ENCODE measurements around the gene RICTOR. TPM values are rescaled to one million over a fixed set of nuclear protein-coding genes. Genes with fewer than 3 reads are reported as not detected.

The RICTOR gene
- total RNA-seq, 1 experiment from 2014 or later = 41.1 TPM

GRCh38 chr5:39009981-39010380, 64.2 kb downstream of the RICTOR start:
- Mint-ChIP-seq H3K4me3 (ENCODE audit: low read depth, unreplicated experiment) (no peak overlapping the region), H3K4me1 (ENCODE audit: low read depth, unreplicated experiment) (no peaks in the 10 kb centered on the region), H3K36me3 (ENCODE audit: insufficient read depth, unreplicated experiment) (peaks cover 24% of the 10 kb centered on the region), H3K27me3 (ENCODE audit: unreplicated experiment) (no peaks in the 10 kb centered on the region), H3K27ac (ENCODE audit: unreplicated experiment) (no peak overlapping the region), H3K9me3 (ENCODE audit: low read depth, unreplicated experiment) (peaks cover 6% of the 10 kb centered on the region)
- TF ChIP-seq, protein P1, sequence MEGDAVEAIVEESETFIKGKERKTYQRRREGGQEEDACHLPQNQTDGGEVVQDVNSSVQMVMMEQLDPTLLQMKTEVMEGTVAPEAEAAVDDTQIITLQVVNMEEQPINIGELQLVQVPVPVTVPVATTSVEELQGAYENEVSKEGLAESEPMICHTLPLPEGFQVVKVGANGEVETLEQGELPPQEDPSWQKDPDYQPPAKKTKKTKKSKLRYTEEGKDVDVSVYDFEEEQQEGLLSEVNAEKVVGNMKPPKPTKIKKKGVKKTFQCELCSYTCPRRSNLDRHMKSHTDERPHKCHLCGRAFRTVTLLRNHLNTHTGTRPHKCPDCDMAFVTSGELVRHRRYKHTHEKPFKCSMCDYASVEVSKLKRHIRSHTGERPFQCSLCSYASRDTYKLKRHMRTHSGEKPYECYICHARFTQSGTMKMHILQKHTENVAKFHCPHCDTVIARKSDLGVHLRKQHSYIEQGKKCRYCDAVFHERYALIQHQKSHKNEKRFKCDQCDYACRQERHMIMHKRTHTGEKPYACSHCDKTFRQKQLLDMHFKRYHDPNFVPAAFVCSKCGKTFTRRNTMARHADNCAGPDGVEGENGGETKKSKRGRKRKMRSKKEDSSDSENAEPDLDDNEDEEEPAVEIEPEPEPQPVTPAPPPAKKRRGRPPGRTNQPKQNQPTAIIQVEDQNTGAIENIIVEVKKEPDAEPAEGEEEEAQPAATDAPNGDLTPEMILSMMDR (IDR thresholded peaks at IDR 0.05; ENCODE audit: unreplicated experiment) = no peak
- CTCF ChIA-PET = no interaction called here
- intact Hi-C loops (cut with micrococcal nuclease; ENCODE audit: unreplicated experiment) = loop anchor here (5.0 to 10.0 kb wide), 2 partner anchors 67 to 95 kb away; no protein-coding TSS in a partner anchor
- BruUV-seq (replicated peaks) = no TSS peak
- DNase-seq = no peak

DNA sequence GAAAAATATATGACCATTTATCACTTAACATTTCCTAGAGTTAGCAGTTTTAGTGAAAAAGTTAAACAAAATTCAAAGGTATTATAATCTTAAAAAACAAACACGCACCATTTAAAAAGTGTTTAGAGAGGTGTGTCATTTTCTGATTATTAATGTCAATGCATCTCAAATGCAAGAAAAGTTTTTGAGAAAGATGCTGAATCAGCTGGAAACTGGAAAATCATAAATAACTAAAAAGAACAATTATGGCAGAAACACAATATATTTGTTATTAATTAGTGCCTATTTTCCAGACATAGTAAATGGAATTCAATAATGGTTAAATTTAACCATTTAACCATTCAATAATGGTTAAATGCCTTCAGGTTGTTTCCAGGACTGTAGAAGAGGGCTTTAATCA, 64.9 kb downstream of the RICTOR start:
- DNase-seq = no peak
- H3K27me3 Mint-ChIP-seq (ENCODE audit: unreplicated experiment) = no peaks in the 10 kb centered on the region
- H3K9me3 Mint-ChIP-seq (ENCODE audit: low read depth, unreplicated experiment) = peaks cover 6% of the 10 kb centered on the region
- H3K4me3 Mint-ChIP-seq (ENCODE audit: low read depth, unreplicated experiment) = no peak overlapping the region
- TF ChIP-seq, protein P1 (IDR thresholded peaks at IDR 0.05; ENCODE audit: unreplicated experiment) = no peak
- intact Hi-C loops (cut with micrococcal nuclease; ENCODE audit: unreplicated experiment) = loop anchor here (5.0 to 10.0 kb wide), 2 partner anchors 68 to 96 kb away; no protein-coding TSS in a partner anchor
- CTCF ChIA-PET = no interaction called here
- BruUV-seq (replicated peaks) = no TSS peak
- H3K27ac Mint-ChIP-seq (ENCODE audit: unreplicated experiment) = no peak overlapping the region
- H3K36me3 Mint-ChIP-seq (ENCODE audit: insufficient read depth, unreplicated experiment) = peaks cover 24% of the 10 kb centered on the region
- H3K4me1 Mint-ChIP-seq (ENCODE audit: low read depth, unreplicated experiment) = no peaks in the 10 kb centered on the region

DNA sequence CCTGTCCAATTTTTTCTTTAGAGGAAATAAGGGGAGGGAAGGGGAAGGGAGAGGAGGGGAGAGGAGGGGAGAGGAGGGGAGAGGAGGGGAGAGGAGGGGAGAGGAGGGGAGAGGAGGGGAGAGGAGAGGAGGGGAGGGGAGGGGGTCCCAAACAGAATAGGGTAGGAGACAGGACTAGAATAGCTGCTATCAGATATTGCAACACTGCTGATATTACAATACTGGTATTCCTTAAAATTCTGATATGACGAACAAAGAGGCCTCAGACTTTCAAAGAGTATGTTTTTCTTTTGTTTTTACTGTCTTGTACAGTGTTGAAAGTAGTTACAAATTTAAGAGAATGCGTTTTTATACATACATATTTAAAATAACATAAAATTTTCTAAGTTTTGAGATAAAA, 67.5 kb downstream of the RICTOR start:
- TF ChIP-seq, protein P1 (IDR thresholded peaks at IDR 0.05; ENCODE audit: unreplicated experiment) = no peak
- Mint-ChIP-seq H3K4me3 (ENCODE audit: low read depth, unreplicated experiment) (no peak overlapping the region), H3K27ac (ENCODE audit: unreplicated experiment) (no peak overlapping the region), H3K27me3 (ENCODE audit: unreplicated experiment) (no peaks in the 10 kb centered on the region), H3K4me1 (ENCODE audit: low read depth, unreplicated experiment) (no peaks in the 10 kb centered on the region), H3K36me3 (ENCODE audit: insufficient read depth, unreplicated experiment) (peaks cover 17% of the 10 kb centered on the region), H3K9me3 (ENCODE audit: low read depth, unreplicated experiment) (peaks cover under 1% of the 10 kb centered on the region)
- DNase-seq = no peak
- intact Hi-C loops (cut with micrococcal nuclease; ENCODE audit: unreplicated experiment) = loop anchor here (5.0 to 10.0 kb wide), 2 partner anchors 71 to 98 kb away; no protein-coding TSS in a partner anchor
- CTCF ChIA-PET = interaction anchor here (1.1 kb wide), 1 partner anchor 73 kb away, joined by 8 read pairs; no protein-coding TSS in a partner anchor
- no TSS peak for BruUV-seq (replicated peaks)

- H3K27me3 Mint-ChIP-seq (ENCODE audit: unreplicated experiment) = no peaks in the 10 kb centered on the region
- TF ChIP-seq, protein P1 (IDR thresholded peaks at IDR 0.05; ENCODE audit: unreplicated experiment) = no peak
- no TSS peak for BruUV-seq (replicated peaks)
- CTCF ChIA-PET = interaction anchor here (0.5 to 1.1 kb wide), 4 partner anchors 73 to 355 kb away, joined by 4 to 8 read pairs (median 4); no protein-coding TSS in a partner anchor
- H3K27ac Mint-ChIP-seq (ENCODE audit: unreplicated experiment) = peak overlapping the region; percentile 30
- no peak overlapping the region for H3K4me3 Mint-ChIP-seq (ENCODE audit: low read depth, unreplicated experiment)
- H3K36me3 Mint-ChIP-seq (ENCODE audit: insufficient read depth, unreplicated experiment) = peaks cover 8% of the 10 kb centered on the region
- no peaks in the 10 kb centered on the region for H3K4me1 Mint-ChIP-seq (ENCODE audit: low read depth, unreplicated experiment)
- intact Hi-C loops (cut with micrococcal nuclease; ENCODE audit: unreplicated experiment) = loop anchor here (5.0 to 10.0 kb wide), 2 partner anchors 72 to 99 kb away; no protein-coding TSS in a partner anchor
- no peaks in the 10 kb centered on the region for H3K9me3 Mint-ChIP-seq (ENCODE audit: low read depth, unreplicated experiment)
- DNase-seq = peak; percentile 12
Measured at GRCh38 chr5:39005566-39006232, 68.5 kb downstream of the RICTOR start.
